CD14-positive monocyte (primary cell): ENCODE data around the gene PDE9A. TPM values are rescaled to one million over a fixed set of nuclear protein-coding genes. Genes with fewer than 3 reads are reported as not detected.

Experiments used
- DNase-seq, 3 donors: peaks; one replicate each; pipeline ENCODE4 v3.0.0-alpha.2; 2011 to 2022
- H2AFZ ChIP-seq: 2 replicates; pipeline ENCODE4 v1.6.0; 2012; ENCODE audit warnings: mild to moderate bottlenecking, low read depth, low read length, inconsistent platforms; ENCODE audit not compliant: insufficient read depth, poor library complexity, severe bottlenecking
- H3K27ac ChIP-seq, 2 donors: 1 replicate in 1 of 2; 2 replicates in 1 of 2; pipeline ENCODE4 v1.5.1; 2012 to 2013; ENCODE audit warnings: low read length in 2 of 2, control low read depth in 1 of 2, inconsistent platforms in 1 of 2, low read depth in 1 of 2, mild to moderate bottlenecking in 1 of 2
- H3K27me3 ChIP-seq, 2 donors: one replicate each; pipeline versions ENCODE4 v1.6.0 to v1.6.1; 2011 to 2013; ENCODE audit warnings: low read length in 2 of 2; ENCODE audit not compliant: control insufficient read depth in 2 of 2, insufficient read depth in 2 of 2
- H3K36me3 ChIP-seq, 2 donors: replicated peaks in 1 of 2; 1 replicate in 1 of 2; 2 replicates in 1 of 2; pipeline versions ENCODE4 v1.5.1 to v1.6.1; 2012 to 2013; ENCODE audit warnings: low read length in 2 of 2, control low read depth in 1 of 2, inconsistent platforms in 1 of 2, mild to moderate bottlenecking in 1 of 2; ENCODE audit not compliant: insufficient read depth in 2 of 2, control insufficient read depth in 1 of 2
- H3K4me1 ChIP-seq, 2 donors: 1 replicate in 1 of 2; 2 replicates in 1 of 2; pipeline versions ENCODE4 v1.5.1 to v1.6.1; 2012 to 2013; ENCODE audit warnings: low read length in 2 of 2, control low read depth in 1 of 2, inconsistent platforms in 1 of 2, mild to moderate bottlenecking in 1 of 2, moderate library complexity in 1 of 2; ENCODE audit not compliant: insufficient read depth in 2 of 2, control insufficient read depth in 1 of 2
- H3K4me2 ChIP-seq: replicated peaks from 2 replicates; pipeline ENCODE3; 2012; ENCODE audit warnings: low read length, moderate library complexity, mild to moderate bottlenecking; ENCODE audit not compliant: poor library complexity, severe bottlenecking; ENCODE audit errors: extremely low read depth
- H3K4me3 ChIP-seq, 3 experiments: fragments of 200-600 bp in 1 of 3; sonication (generic) in 1 of 3; replicated peaks in 1 of 3; 1 replicate in 2 of 3; 2 replicates in 1 of 3; pipeline ENCODE4 v1.5.1; 2011 to 2013; ENCODE audit warnings: low read length in 3 of 3, mild to moderate bottlenecking in 3 of 3, control low read depth in 2 of 3, low read depth in 2 of 3, inconsistent platforms in 1 of 3, moderate library complexity in 1 of 3
- H3K79me2 ChIP-seq: 2 replicates; pipeline ENCODE4 v1.6.0; 2012; ENCODE audit warnings: mild to moderate bottlenecking, control low read depth, inconsistent platforms, low read length, moderate library complexity; ENCODE audit not compliant: insufficient read depth
- H3K9ac ChIP-seq: 2 replicates; pipeline ENCODE4 v1.6.0; 2017; ENCODE audit warnings: low read length, mild to moderate bottlenecking; ENCODE audit not compliant: insufficient read depth, poor library complexity, severe bottlenecking
- H3K9me3 ChIP-seq, 2 donors: replicated peaks in 1 of 2; 1 replicate in 1 of 2; 2 replicates in 1 of 2; pipeline versions ENCODE4 v1.5.1 to v1.6.1; 2012 to 2013; ENCODE audit warnings: low read length in 2 of 2, control low read depth in 1 of 2; ENCODE audit not compliant: control insufficient read depth in 1 of 2, insufficient read depth in 1 of 2
- H4K20me1 ChIP-seq: 2 replicates; pipeline ENCODE4 v1.6.0; 2012; ENCODE audit warnings: mild to moderate bottlenecking, low read length, control low read depth, moderate library complexity; ENCODE audit not compliant: insufficient read depth
- H3K27ac Mint-ChIP-seq, 7 donors: one replicate each; pipeline ENCODE4 v1.8.0; 2020; ENCODE audit warnings: mild to moderate bottlenecking in 7 of 7, mixed read lengths in 7 of 7, moderate library complexity in 6 of 7, inconsistent platforms in 2 of 7
- H3K27me3 Mint-ChIP-seq, 3 donors: one replicate each; pipeline ENCODE4 v1.8.0; 2021 to 2022; ENCODE audit warnings: low read depth in 3 of 3, mild to moderate bottlenecking in 3 of 3, mixed read lengths in 3 of 3, moderate library complexity in 3 of 3, inconsistent platforms in 1 of 3
- H3K36me3 Mint-ChIP-seq, 2 donors: one replicate each; pipeline ENCODE4 v1.8.0; 2020; ENCODE audit warnings: mixed read lengths in 2 of 2, inconsistent platforms in 1 of 2, mild to moderate bottlenecking in 1 of 2
- H3K4me1 Mint-ChIP-seq: one replicate; pipeline ENCODE4 v1.8.0; 2020; ENCODE audit warnings: mild to moderate bottlenecking, mixed read lengths
- H3K4me3 Mint-ChIP-seq, 2 donors: one replicate each; pipeline ENCODE4 v1.8.0; 2020; ENCODE audit warnings: mild to moderate bottlenecking in 2 of 2, mixed read lengths in 2 of 2, moderate library complexity in 1 of 2
- H3K9me3 Mint-ChIP-seq, 7 donors: one replicate each; pipeline ENCODE4 v1.8.0; 2020 to 2022; ENCODE audit warnings: mixed read lengths in 7 of 7, mild to moderate bottlenecking in 6 of 7, moderate library complexity in 6 of 7, inconsistent platforms in 2 of 7
- WGBS: methylation state at CpG from one replicate; pipeline ENCODE4 v1.1.5; 2013; ENCODE audit warnings: missing lambda C conversion rate; ENCODE audit not compliant: insufficient coverage; 5-methylcytosine and 5-hydroxymethylcytosine counted together
- intact Hi-C, 2 donors: fragments of 100-400 bp; cut with micrococcal nuclease; formaldehyde crosslinking; loops; one replicate each; pipeline versions ENCODE4 v1.15.0 to v1.15.1; 2023
- polyA plus RNA-seq, 3 donors: library from polyadenylated mRNA; depleted of rRNA in 1 of 3; unstranded in 2 of 3; stranded (reverse) in 1 of 3; fragments of 300-500 nt in 2 of 3; fragments of >200 nt in 1 of 3; fragmentation: Illumina TruSeq in 2 of 3; gene quantifications; 1 replicate in 2 of 3; 2 replicates in 1 of 3; pipeline ENCODE4 v1.2.3, GENCODE V29; 2012 to 2021
- TF ChIP-seq, protein P1 (sequence below): fragments of 200-600 bp; IDR thresholded peaks from one replicate; pipeline ENCODE4 v1.8.0; 2022; ENCODE audit warnings: antibody characterized with exemption, mild to moderate bottlenecking

PDE9A gene
- polyA plus RNA-seq, 3 donors = 0.05 to 0.52 TPM; not detected in 1

DNA sequence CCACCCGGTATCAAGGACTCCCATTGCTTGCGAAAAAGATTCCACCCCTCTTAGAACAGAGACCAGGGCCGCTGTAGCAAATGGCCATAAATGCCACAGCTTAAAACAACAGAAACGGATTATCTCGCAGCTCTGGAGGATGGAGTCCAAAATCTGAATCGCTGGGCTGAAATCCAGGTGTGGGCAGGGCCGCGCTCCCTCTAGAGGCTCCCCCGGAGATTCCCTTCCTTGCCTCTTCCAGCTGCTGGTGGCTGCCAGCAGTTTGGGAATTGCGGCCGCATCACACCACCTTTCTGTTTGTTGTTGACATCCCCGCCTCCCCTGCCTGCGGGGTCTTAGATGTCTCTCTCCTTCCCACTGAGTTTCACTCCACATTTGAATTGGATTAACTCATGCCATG is 15.6 kb downstream of the PDE9A start:
- no peaks in the 10 kb centered on the region for H3K36me3 Mint-ChIP-seq

DNA sequence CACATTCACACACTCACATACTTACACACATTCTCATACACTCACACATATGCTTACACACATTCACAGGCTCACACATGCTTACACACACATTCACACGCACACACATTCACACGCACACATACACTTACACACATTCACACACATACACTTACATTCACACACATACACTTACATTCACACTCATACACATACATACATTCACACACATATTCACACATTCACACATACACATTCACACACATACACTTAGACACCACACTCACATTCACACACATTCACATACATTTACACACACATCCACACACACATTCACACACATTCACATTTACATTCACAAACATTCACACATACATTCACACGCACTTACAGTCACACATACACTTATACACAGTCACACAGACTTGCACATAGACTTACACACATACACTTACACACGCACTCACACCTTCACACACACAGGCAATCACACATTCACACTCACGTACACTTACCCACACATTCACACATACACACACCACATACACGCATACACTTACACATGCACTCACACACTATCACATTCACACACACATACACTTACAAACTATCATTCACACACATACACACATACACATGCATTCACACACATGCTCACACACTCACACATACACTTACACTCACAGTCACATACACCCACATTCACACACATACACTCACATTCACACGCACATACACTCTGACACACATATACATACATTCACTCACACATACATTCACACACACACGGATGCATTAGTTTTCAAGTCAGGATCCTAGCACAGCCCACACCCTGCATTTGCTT is 16.8 kb downstream of the PDE9A start:
- Histone ChIP-seq H3K27ac (no peak overlapping the region), H3K4me3 (no peak overlapping the region), H3K4me1 (no peaks in the 10 kb centered on the region), H3K36me3 (no peaks in the 10 kb centered on the region), H3K79me2 (no peaks in the 10 kb centered on the region), H3K9ac (no peak overlapping the region), H2AFZ (no peak overlapping the region), H4K20me1 (no peaks in the 10 kb centered on the region), H3K27me3 (no peaks in the 10 kb centered on the region), H3K4me2 (no peak overlapping the region), H3K9me3 (peaks cover 0 to 4% of the 10 kb centered on the region in 2 donors)
- DNase-seq = no peak
- Mint-ChIP-seq H3K4me1 (no peaks in the 10 kb centered on the region), H3K27me3 (peaks cover 2 to 9% (median 8%) of the 10 kb centered on the region in 3 donors), H3K27ac (no peak overlapping the region), H3K4me3 (no peak overlapping the region), H3K36me3 (no peaks in the 10 kb centered on the region), H3K9me3 (peaks cover 0 to 3% (median 0%) of the 10 kb centered on the region in 7 donors)
- intact Hi-C loops = no loop called here
- TF ChIP-seq, protein P1, sequence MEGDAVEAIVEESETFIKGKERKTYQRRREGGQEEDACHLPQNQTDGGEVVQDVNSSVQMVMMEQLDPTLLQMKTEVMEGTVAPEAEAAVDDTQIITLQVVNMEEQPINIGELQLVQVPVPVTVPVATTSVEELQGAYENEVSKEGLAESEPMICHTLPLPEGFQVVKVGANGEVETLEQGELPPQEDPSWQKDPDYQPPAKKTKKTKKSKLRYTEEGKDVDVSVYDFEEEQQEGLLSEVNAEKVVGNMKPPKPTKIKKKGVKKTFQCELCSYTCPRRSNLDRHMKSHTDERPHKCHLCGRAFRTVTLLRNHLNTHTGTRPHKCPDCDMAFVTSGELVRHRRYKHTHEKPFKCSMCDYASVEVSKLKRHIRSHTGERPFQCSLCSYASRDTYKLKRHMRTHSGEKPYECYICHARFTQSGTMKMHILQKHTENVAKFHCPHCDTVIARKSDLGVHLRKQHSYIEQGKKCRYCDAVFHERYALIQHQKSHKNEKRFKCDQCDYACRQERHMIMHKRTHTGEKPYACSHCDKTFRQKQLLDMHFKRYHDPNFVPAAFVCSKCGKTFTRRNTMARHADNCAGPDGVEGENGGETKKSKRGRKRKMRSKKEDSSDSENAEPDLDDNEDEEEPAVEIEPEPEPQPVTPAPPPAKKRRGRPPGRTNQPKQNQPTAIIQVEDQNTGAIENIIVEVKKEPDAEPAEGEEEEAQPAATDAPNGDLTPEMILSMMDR = no peak
- 80% methylated on average over 8 of the region's 8 CpGs for WGBS

More for the DNA sequence above, 15.6 kb downstream of the PDE9A start:
- H3K27me3 ChIP-seq = no peaks in the 10 kb centered on the region
- intact Hi-C loops = no loop called here
- TF ChIP-seq, protein P1 = no peak
- no peak overlapping the region for H3K4me3 ChIP-seq
- no peaks in the 10 kb centered on the region for H3K79me2 ChIP-seq
- Mint-ChIP-seq H3K4me1 (no peaks in the 10 kb centered on the region), H3K27me3 (peaks cover 2 to 12% (median 6%) of the 10 kb centered on the region in 3 donors), H3K27ac (no peak overlapping the region), H3K4me3 (no peak overlapping the region), H3K9me3 (peaks cover 0 to 3% (median 0%) of the 10 kb centered on the region in 7 donors)
- no peak overlapping the region for H2AFZ ChIP-seq
- H3K36me3 ChIP-seq = no peaks in the 10 kb centered on the region
- no peak overlapping the region for H3K9ac ChIP-seq
- 93% methylated on average over 9 of the region's 13 CpGs for WGBS
- H3K27ac ChIP-seq = no peak overlapping the region
- peaks cover 0 to 4% of the 10 kb centered on the region in 2 donors for H3K9me3 ChIP-seq
- no peak for DNase-seq
- no peak overlapping the region for H3K4me2 ChIP-seq
- no peaks in the 10 kb centered on the region for H3K4me1 ChIP-seq
- H4K20me1 ChIP-seq = no peaks in the 10 kb centered on the region
